Fibroblast of peridontal ligament (primary cell): Measurements from ENCODE around the gene ATP7A.

Experiments used
- DNase-seq: peaks from one replicate; pipeline ENCODE4 v3.0.0-alpha.2; 2010; ENCODE audit errors: extremely low read depth

ATP7A gene

DNA sequence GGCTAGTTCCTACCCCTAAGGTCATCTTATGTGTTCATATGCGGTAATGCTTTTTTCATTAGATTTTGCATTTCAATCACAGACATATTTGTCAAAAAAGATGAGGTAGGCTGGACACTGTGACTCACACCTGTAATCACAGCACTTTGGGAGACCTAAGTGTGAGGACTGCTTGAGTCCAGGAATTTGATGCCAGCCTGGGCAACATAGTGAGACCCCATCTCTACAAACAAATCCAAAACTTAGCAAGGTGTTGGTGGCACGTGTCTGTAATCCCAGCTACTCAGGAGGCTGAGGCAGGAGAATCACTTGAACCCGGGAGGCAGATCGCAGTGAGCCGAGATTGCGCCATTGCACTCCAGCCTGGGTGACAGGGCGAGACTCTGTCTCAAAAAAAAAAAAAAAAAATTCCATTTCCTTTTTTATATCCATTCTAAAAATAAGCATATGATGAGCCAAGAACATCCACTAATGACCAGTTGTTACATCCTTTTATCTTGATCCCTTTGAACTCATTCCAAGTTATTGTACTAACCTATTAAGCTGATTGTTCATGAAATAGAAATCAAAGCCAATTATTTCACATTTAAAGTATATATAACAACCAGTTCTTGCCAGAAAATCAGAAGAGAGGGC lies 35.5 kb downstream of the ATP7A start:
- DNase-seq = no peak

DNA sequence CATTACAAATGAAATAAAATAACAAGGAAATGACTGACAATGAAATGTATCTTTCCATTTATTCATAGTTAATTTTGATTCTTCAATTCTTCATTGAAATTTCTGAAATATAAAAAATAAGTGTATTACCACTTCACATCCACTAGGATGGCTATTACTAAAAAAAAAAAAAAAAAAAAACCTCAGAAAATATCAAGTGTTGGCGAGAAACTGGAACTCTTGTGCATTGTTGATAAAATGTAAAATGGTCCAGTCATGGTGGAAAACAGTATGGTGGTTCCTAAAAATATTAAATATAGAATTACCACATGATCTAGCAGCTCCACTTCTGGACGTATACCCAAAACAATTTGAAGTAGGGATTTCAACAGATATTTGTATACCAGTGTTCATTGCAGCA lies 36.1 kb downstream of the ATP7A start:
- no peak for DNase-seq

DNA sequence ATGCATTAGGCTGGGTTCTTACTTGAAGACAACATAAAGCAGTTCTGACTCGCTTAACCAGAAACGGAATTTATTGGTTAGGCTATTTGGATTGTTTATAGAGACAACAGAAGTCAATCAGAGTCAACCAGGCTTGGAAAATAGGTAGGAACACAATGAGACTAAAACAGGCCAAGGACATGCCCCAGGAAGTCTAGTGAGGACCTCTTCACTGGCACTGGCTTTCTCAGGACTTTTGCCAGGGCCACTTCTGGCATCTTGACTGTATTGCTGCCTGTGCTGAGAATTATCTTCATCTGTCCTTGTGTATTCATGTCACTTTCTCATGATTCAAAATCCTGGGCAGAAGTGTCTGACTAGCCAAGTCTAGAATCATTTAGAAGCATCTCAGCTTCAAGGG lies 39.3 kb downstream of the ATP7A start:
- peak; percentile 4 for DNase-seq

DNA sequence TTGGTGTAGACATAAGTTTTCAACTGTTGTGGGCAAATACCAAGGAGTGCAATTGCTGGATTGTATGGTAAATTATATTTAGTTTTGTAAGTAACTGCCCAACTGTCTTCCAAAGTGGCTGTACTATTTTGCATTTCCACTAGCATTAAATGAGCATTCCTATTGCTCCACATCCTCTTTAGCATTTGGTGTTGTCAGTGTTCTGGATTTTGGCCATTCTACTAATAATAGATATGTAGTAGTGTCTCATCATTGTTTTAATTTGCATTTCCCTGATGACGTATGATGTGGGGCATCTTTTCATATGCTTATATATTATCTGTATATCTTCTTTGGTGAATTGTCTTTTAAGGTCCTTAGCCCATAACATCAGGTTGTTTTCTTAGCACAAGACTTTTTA lies 41.7 kb downstream of the ATP7A start:
- no peak for DNase-seq

DNA sequence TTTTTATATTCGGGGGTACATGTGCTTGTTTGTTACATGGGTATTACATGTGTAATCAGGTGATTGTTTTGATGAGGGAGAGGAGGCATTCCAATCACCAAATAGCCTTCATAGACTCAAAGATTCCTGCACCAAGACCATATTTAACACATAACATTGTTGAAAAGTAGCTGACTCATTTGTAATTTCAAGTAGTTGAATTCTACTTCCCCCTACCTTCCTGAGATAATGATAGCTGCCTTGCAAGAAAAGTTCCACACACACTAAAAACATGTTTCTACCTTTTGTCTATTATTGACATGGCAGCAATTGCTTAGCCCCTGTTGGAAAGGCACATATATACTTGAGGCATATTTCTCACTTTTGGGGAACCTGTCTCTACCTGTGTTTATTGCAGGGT lies 42.8 kb downstream of the ATP7A start:
- DNase-seq = no peak

DNA sequence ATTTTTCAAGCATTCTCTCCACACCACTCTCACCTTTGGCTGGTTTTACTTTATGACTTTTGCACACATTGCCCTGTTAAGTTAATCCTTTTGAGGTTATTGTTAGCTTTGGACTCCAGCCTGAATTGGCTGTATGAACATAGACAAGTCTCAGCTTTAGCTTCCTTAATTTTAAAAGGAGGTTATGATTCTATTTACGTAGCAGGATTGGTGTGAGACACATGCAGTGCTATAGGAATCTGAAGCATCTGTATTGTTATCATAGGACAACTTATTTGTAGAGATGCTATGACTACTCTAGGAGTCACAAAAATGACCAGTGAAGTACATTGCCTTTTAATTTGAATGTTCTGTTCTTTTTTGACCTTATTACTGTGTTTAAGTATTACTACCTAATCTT lies 43.2 kb downstream of the ATP7A start:
- no peak for DNase-seq

DNA sequence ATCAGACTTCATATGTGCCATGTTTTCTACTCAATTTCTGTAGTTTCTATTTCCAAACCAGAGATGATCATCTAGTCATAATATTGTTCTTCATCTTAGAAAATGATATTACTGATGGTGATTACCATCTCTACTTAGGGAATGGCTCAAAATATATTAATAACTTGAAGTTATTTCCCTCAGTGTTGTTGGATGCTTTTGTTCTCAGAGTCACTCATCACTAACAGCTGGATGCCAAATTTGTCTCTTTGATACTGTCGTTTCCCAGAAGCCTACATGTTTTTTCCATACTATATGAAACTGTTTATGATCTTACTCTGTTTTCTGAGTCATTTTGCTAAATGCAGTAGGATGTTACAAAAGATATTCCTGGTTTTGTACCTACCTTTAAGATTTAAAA lies 50.1 kb downstream of the ATP7A start:
- no peak for DNase-seq

DNA sequence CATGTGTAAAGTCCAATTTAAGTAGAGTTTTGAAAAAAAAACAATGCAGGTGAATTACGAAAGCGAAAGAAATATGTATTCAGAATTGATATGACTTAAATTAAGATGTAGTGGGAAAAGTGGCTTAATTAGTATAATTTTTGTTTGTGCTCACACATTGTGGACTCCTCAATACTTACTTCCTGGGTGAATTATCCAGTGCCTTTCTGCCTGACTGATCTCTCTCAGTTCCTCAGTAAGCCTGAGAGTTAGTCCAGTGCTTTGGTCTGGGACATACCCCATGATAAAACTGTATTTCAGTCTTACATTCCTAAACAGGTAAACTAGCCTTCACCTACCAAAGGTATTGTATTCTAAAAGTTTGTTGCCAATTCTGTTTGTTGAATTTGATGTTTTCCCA lies 50.6 kb downstream of the ATP7A start:
- no peak for DNase-seq

DNA sequence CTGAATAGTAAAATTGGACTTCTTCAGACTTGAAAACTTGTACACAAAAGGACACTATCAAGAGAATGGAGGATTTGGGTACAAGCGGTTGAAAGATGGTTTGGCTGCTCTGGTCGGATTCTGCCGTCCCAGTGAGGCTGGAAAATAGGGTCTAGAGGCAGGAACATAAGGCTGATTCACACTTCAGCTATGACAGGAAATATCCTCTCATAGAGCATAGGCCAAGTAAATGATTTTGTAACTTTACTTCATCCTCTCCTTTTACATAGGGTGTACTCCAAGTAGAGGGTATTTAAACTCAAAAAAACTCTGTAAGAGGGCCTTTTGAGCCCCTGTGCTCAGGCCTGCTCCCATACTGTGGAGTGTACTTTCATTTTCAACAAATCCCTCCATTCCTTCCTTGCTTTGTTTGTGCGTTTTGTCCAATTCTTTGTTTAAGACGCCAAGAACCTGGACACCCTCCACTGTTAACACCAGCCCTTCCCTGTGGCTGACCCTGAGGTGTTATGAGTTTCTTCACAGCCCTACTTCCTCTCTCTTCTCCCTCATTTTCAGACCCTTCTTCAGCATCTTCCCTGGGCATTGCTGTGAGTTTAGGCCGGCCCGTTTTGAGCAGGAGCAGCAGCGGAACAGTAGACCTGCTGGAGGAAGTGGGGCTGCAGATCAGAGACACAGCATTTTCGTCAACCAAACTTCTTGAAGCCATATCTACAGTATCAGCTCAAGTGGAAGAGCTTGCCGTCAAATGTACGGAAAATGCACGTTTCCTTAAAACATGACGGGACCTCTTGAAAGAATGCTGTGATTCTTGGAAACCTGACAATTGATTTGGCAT lies 51.8 kb downstream of the ATP7A start:
- no peak for DNase-seq

DNA sequence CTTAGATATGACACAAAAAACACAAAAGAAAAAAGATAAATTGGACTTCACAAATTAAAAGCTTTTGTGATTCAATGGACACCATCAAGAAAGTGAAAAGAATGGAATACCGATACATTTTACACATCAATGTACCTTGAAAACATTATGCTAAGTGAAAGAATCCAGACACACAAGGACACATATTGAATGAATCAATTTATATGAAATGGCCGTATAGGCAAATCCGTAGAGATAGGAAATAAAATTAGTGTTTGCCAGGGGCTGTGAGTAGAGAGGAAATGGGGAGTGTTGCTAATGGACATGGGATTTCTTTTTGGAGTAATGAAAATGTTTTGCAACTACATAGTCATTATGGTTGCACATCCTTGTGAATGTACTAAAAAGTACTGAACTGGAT lies 55.9 kb downstream of the ATP7A start:
- no peak for DNase-seq

DNA sequence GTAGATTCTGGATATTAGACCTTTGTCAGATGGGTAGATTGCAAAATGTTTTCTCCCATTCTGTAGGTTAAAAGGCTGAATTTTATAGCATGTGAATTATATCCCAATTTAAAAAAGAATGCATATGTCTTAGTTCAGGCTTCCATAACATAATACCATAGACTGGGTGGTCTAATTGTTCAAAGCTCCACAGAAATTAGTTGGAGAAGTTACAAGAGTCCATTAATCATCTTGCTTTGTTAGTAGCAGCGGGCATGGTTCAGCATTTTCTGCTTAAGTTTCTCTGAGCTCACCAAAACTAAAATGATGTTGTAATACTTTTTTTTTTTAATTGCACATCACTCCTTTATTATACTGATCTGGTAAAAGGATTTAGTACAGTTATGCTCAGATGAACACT lies 57.1 kb downstream of the ATP7A start:
- no peak for DNase-seq

DNA sequence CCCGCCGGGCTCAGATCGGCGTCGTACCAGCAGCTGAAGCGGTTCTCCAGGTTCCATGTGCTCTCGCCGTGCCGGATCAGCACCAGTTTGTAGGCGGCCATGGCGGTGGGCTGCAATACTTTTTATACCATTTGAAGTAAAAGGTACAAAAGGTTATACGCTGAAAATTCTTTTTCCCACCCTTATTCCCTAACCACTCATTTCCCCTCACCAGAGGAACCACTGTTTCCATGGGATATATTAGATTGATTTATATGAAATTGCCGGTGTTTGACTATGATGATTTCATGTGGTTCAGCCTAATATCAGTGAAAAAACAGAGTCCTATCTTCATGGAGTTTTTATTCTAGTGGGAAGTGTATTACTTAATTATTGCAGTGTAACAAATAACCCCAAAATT lies 59.0 kb downstream of the ATP7A start, which contains the start of gene PGAM4:
TSS of gene PGAM4 (minus strand) at position 101 of the 400 bp plus-strand sequence. CDS start at position 101, 0 bp downstream.
- DNase-seq = no peak

DNA sequence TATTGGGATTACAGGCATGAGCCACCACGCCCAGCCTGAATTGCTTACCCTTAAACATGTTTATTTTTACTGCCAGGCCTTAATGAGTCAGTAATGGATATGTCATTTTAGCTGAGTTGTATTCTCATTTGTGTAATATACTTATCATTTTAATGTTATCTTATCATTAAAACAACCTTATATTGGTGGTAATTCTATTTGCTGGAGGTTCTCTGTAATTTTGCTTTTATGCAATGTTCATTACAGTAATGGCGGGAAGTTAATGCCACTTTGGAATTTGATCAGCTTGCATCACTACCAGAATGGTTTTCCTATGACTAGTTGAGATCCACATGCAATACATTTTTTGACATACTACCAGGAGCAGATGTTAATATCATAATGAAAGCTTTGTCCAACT lies 65.3 kb downstream of the ATP7A start:
- peak; percentile 20 for DNase-seq

DNA sequence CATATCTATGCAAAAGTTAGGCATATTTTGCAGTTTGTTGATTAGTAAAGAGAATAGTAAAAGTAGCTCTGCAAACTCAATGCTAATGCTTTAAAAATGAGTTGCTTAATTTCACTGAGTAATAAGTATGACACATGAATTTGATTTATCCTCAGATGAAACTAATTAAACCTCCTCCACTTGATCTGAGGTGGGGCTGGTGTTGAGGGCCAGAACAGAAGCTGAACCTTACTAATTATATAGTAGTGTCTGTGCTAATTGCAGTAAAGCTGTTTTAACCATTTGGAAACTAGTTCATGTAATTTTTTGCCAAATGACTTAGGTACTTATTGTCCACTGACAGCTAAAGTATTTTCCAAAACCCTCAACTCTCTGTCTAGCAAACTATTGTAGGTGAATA lies 66.6 kb downstream of the ATP7A start:
- no peak for DNase-seq

DNA sequence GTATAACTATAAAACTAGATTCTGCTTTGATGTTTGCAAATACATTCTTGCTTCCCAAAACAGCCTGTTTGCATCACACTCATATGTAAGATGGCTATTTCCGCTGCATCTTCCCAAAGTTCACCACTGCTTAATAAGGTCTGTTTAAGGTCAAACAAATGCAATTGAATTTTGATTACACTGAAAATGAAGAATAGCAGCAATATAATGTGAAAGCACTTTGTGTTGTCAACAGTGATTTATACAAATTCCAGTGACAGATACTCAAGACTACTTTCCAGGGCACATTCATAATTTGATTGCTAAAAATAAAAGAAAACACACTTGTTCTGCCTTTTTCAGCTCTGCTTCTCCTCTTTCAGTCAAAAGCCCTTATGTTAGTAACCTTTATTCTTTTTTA lies 67.0 kb downstream of the ATP7A start:
- no peak for DNase-seq

DNA sequence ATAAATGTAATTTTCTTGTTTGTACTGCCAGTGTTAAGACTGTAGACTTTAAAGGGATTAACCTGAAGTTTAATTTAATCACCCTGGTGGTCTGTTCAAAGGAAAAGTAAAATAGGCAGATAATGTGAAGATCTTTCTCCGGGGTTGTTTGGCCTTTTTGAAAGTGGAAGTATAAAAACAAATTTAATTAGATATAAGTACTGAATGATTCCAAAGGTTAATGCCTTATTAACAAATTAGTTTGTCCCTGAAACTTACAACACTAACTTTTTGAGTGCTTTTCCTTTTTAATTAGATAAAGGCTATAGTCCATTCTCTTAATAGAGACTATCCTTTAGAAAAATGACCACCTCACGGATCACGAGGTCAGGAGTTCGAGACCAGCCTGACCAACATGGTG lies 69.4 kb downstream of the ATP7A start:
- no peak for DNase-seq

DNA sequence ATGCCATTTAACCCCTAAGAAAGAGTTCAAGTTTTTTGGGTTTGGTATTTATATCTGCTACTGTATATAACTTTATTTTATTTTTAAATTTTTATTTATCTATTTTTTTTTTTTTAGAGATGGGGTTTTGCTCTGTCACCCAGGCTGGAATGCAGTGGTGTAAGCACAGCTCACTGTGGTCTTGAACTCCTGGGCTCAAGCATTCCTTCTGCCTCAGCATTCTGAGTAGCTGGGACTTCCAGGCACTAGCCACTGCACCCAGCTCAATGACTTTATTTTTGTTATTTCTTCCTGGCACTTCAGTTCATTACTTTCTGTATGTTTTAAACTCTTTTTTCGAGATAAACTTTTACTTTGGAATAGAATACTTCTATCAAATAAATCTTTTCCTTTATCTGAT lies 101.4 kb downstream of the ATP7A start:
- peak; percentile 2 for DNase-seq

DNA sequence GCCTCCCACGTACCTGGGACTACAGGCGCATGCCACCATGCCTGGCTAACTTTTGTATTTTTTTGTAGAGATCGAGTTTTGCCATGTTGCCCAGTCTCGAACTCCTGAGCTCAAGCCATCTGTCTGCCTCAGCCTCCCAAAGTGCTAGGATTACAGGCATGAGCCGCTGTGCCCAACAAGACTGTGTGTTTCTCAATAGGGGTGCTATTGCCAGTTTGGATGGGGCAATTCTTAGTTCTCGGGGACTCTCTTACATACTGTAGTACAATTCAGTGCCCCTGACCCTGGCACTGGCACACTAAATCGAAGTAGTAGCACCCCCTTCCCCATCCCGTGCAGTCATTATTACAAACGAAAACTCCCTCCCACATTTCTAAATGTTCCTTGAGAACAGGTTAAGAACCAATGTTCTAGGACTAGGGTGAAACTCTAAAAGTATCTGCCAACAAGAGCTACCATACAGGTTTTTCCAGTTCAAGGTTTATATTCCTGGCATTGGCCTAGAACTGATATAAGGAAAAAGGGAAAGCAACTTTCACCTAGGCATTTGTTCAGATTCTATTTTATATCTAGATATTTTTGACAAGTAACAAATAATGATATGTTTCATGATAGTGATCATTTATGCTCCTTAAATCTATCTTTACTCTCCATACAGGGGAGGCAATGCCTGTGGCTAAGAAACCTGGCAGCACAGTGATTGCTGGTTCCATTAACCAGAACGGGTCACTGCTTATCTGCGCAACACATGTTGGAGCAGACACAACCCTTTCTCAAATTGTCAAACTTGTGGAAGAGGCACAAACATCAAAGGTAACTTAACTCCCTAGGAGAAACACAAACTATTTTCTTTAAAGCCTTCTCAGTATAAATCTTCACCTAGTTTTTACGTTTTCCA lies 109.3 kb downstream of the ATP7A start:
- DNase-seq = no peak

DNA sequence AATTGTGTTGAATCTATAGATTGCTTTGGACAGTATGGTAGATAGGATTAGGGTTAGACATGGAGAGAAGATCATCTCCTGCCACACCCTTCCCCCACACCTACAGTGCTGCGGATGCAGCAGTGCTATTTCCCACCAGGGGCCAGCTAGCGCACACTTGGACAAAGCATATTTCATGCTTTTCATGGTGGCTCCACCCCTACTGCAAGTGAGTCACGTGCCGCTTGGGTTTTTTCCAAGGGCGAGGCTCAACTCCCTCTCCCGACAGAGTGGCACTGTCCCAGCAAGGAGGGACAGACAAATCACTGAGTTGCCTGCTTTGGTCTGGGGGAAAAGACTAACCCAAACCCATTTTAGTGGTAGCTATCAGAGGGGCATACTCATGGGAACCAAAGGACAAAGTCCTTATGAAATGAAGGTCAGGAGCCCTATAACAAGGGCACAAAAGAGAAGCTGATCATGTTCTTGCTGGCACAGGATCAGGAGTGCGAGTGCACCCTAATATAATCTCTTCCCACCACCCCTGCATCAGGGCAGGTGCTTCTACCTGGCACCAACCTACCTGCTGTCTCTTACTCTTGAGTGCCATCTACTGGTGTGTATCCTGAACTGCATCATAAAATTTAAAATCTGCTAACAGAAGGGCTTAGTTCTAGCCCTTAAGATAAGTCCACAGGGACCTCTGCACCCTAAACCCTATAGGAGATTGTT lies 114.0 kb downstream of the ATP7A start:
- no peak for DNase-seq

DNA sequence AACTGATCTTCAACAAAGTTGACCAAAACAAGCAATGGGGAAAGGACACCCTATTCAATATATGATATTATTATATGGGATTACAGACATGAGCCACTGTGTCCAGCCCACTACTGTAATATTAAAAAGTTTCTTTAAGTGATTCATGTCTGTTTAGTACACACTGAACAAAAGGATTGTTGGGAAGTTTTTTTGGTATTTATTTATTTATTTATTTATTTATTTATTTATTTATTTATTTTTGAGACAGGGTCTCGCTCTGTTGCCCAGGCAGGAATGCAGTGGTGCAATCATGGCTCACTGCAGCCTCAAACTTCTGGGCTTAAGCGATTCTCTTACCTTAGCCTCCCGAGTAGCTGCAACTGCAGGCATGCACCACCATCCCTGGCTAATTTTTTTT lies 117.3 kb downstream of the ATP7A start:
- DNase-seq = no peak

DNA sequence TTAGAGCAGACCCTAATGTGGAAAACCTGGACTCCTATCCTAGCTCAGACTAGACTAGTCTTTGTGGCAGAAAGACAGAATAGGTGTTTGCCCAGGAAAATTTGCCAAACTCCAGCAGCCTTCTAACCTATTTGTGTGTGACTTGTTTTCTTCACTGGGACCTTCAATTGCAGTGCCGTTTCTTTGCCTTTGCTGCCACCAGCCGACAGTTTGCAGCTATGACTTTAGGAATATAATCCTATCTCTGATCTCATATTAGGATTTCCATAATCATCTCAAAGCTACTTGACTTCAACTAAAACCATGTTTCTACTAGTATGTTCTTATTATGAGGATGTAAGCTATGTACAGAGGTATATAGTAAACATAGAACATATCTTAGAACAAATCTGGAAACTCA lies 119.2 kb downstream of the ATP7A start:
- DNase-seq = peak; percentile 54

DNA sequence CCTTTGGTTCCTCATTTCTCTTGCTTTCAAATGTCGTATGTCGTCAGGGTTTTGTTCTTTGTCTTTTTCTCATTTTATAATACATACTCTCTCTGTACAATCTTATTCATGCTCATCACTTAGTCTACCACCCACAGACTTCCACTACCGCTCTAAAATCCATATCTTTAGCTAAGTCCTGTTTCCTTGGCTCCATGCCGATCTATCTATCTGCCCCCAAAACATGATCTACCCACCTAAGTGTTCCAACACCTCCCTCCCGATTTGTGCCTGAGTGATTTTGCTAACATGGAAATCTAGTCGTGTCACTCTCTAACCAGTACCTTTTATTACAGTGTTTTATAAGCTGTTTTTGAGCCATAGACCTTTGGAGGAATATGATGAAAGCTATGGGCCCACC lies 124.6 kb downstream of the ATP7A start:
- DNase-seq = no peak
